GM12874 (cell line): ENCODE data around the gene SPSB4.

ENCODE experiments used
- TF ChIP-seq, protein P1 (sequence below): IDR thresholded peaks from 2 replicates; pipeline ENCODE4 v1.5.1; 2011; ENCODE audit warnings: low read depth, mild to moderate bottlenecking, control low read depth, low read length, moderate library complexity; ENCODE audit not compliant: insufficient read depth

Gene SPSB4

DNA sequence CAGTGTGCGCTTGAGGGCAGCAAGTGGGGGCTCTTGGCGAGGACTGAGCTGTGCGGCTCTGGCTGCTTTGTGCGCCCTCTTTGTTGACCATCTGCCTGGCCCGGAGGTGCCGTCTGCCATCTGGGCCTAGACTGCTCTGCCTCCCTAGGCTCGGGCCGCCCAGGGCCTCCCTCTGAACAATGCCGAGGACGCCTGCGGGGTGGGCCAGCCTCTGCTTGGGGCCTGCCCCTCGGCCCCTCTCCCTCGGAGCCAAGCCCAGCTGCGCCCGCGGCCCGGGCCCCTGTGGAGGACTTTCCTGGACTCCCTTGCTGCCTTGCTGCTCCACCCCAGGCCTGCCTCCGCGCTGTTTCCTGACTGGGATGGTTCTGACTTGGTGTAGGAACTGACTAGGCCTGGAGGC lies 31.9 kb upstream of the SPSB4 start:
- TF ChIP-seq, protein P1, sequence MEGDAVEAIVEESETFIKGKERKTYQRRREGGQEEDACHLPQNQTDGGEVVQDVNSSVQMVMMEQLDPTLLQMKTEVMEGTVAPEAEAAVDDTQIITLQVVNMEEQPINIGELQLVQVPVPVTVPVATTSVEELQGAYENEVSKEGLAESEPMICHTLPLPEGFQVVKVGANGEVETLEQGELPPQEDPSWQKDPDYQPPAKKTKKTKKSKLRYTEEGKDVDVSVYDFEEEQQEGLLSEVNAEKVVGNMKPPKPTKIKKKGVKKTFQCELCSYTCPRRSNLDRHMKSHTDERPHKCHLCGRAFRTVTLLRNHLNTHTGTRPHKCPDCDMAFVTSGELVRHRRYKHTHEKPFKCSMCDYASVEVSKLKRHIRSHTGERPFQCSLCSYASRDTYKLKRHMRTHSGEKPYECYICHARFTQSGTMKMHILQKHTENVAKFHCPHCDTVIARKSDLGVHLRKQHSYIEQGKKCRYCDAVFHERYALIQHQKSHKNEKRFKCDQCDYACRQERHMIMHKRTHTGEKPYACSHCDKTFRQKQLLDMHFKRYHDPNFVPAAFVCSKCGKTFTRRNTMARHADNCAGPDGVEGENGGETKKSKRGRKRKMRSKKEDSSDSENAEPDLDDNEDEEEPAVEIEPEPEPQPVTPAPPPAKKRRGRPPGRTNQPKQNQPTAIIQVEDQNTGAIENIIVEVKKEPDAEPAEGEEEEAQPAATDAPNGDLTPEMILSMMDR = no peak

DNA sequence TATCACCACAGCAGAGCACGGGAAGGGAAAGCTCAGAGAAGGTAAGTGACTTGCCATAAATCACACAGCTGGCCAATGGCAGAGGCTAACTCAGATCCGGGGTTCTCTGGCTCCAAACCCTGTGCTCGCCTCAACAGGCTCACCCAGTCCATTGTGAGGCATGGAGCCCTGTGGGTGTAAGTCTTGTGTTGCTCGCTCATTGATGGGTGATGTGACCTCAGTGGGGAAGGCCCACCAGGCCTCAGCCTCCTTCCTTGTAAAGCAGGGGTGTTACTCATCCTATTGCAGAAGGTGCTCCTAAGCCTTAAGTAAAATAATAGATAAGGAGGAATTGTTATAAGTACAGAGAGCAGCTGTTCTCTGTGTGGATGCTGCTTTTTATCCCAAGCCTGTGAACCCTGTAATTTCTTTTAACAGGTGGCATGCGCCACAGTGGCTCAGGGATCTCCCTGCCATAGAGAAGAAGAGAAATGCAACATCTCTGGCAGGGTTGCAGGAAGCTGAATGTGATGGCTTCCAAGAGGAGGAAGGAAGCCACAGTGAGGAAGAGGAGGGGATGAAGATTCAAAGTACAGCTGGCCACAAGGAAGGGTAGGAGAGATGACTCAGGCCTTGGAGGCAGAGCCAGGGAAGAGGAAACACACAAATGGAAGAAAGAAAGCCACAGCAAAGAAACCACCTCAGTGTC lies 30.9 kb upstream of the SPSB4 start:
- TF ChIP-seq, protein P1 = no peak

DNA sequence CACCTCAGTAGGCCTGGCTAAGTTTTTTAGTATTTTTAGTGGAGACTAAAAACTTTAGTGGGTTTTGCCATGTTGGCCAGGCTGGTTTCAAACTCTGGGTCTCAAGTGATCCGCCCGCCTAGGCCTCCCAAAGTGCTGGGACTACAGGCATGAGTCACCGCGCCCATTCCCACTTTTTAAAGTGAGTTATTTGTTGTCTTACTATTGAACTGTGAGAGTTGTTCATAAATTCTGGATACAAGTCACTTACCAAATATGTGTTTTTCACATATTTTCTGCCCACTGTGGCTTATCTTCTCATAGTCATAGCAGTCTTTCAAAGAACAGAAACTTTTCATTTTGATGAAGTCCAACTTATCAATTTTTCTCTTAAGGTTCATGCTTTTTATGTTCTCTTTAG lies 29.9 kb upstream of the SPSB4 start:
- TF ChIP-seq, protein P1 = no peak

DNA sequence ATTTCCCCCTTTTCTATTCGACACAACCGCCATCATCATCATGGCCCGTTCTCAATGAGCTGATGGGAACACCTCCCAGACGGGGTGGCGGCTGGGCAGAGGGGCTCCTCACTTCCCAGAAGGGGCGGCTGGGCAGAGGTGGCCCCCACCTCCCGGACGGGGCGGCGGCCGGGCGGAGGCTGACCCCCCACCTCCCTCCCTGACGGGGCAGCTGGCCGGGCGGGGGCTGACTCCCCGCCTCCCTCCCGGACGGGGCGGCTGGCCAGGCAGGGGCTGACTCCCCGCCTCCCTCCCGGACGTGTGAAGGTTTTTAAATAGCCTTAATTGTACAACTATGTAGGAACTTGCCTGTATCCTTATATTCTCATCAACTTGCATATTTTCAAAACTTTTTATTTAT lies 20.9 kb upstream of the SPSB4 start:
- TF ChIP-seq, protein P1 = no peak

DNA sequence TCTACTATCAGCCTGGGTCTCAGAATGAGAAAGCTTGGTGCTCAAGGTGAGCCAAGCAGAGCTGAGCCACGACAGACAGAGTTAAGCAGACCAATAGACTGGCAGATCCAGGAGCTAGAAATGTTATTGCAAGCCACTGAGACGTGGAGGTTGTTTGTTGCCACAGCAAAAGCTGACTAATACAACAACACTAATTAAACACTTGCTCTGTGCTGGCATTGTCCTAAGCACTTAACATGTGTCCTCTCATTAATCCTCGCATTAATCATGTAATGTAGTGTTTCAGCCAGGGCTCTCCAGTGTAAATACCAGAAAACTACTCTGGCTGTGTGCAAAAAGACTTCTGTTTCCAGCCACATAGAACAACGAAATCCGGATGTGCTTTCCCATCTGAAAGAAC lies 11.6 kb upstream of the SPSB4 start:
- TF ChIP-seq, protein P1 = no peak

DNA sequence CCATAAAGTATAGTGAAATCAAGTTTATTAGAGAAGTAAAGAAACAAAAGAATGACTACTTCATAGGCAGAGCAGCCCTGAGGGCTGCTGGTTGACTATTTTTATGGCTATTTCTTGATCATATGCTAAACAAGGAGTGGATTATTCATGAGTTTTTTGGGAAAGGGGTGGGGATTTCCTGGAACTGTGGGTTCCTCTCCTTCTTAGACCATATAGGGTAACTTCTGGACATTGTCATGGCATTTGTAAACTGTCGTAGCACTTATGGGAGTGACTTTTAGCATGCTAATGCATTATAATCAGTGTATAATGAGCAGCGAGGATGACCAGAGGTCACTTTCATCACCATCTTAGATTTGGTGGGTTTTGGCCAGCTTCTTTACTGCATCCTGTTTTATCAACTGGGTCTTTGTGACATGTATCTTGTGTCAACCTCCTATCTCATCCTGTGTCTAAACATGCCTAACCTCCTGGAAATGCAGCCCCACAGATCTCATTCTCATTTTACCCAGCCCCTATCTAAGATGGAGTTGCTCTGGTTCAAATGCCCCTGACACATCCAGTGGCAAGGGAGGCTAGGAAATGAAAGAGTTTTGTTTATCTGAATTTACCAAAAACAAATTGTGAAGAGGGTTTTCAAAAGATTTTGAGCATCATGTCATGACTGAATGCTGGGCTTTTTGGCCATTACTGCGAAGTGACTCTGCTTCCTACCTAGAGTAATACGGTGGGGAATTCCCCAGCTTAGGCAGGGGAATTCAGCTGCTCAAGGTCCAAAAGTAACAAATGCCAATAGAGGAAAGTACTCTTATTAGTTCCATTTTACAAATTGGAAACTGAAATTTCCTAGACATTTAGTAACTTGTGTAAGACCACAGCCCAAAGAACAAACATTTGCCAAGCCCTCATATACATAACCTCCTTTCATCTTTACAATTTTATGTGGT lies 6.2 kb upstream of the SPSB4 start:
- TF ChIP-seq, protein P1 = no peak

DNA sequence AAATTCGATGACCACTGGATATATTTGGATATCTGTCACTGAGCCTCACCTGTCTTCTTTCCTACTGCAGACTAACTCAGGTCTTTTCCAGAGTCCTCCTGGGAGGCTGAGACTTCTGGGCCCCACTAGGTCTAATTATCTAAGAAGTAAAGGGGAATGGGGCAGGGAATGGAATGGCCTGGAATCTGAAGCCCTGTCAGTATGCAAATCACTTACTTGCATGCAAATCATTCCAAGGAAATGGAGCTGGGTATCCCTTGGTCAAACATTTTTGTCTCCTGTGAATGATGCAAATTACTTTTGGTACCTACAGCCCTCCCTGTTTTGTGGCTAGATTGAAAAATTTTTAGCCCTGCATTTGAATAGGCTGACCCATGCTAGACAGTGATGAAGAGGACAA lies 5.3 kb upstream of the SPSB4 start:
- TF ChIP-seq, protein P1 = no peak
